Measurements from ENCODE around the gene KAT7.
"Not testable (repeated sequence)": the region's sequence is repeated elsewhere in the genome, so short reads cannot be mapped to it uniquely, and the experiment has no call there.

The KAT7 gene

GRCh38 chr17:49788478-49789242, at the start of gene KAT7:
KAT7 (plus strand) TSS chr17:49788681; CDS start chr17:49788835, 154 bp downstream.
- DNase-seq, result peak; percentile 100

- peak; percentile 19 to 46 for DNase-seq
Observed at GRCh38 chr17:49739641-49740271, 48.7 kb upstream of the KAT7 start.

- no peak for DNase-seq
Observed at GRCh38 chr17:49741009-49741691, 47.3 kb upstream of the KAT7 start.

GRCh38 chr17:49741692-49742076, 46.8 kb upstream of the KAT7 start:
- no peak for DNase-seq

GRCh38 chr17:49742166-49742638, 46.3 kb upstream of the KAT7 start:
- no peak for DNase-seq

GRCh38 chr17:49745175-49746139, 43.0 kb upstream of the KAT7 start:
- DNase-seq, result no peak

GRCh38 chr17:49746791-49747490, 41.5 kb upstream of the KAT7 start:
- no peak for DNase-seq

GRCh38 chr17:49747632-49748031, 40.8 kb upstream of the KAT7 start:
- no peak for DNase-seq

- DNase-seq, result no peak
Observed at GRCh38 chr17:49748223-49748622, 40.3 kb upstream of the KAT7 start.

GRCh38 chr17:49748791-49749190, 39.7 kb upstream of the KAT7 start:
- peak in 1 of 2 experiments; percentile 12 for DNase-seq

GRCh38 chr17:49749730-49750129, 38.8 kb upstream of the KAT7 start:
- DNase-seq, result no peak

GRCh38 chr17:49752508-49752907, 36.0 kb upstream of the KAT7 start:
- no peak for DNase-seq

GRCh38 chr17:49753959-49754391, 34.5 kb upstream of the KAT7 start:
- DNase-seq, result peak in 1 of 2 experiments; percentile 43

GRCh38 chr17:49755663-49756283, 32.7 kb upstream of the KAT7 start:
- DNase-seq, result peak; percentile 39 to 88

GRCh38 chr17:49756323-49757150, 31.9 kb upstream of the KAT7 start:
- DNase-seq, result no peak

- DNase-seq, result no peak
Observed at GRCh38 chr17:49757151-49757777, 31.2 kb upstream of the KAT7 start.

GRCh38 chr17:49758464-49759010, 29.9 kb upstream of the KAT7 start:
- DNase-seq, result not testable (repeated sequence)

- no peak for DNase-seq
Observed at GRCh38 chr17:49759203-49759602, 29.3 kb upstream of the KAT7 start.

GRCh38 chr17:49760296-49760695, 28.2 kb upstream of the KAT7 start:
- DNase-seq, result no peak
